GM12878 (cell line): ENCODE measurements around the gene SLC6A1.

Experiments used
- BCL11A ChIP-seq: IDR thresholded peaks from 2 replicates; pipeline ENCODE4 v1.6.1; 2011; ENCODE audit warnings: low read depth, low read length
- CHD1 ChIP-seq: IDR thresholded peaks from 2 replicates; pipeline ENCODE4 v1.6.1; 2012; ENCODE audit warnings: low read depth, low read length, improper control_type of control experiment
- CTCF ChIP-seq, 3 experiments: IDR thresholded peaks in 2 of 3; conservative IDR thresholded peaks in 1 of 3; 2 replicates each; pipeline ENCODE4 v1.5.1; 2011; ENCODE audit warnings: low read depth in 3 of 3, low read length in 3 of 3, mild to moderate bottlenecking in 3 of 3, control low read depth in 2 of 3, moderate library complexity in 2 of 3, inconsistent platforms in 1 of 3, mixed read lengths in 1 of 3; ENCODE audit not compliant: control insufficient read depth in 2 of 3, insufficient read depth in 1 of 3; ENCODE audit errors: extremely low read depth in 1 of 3
- EP300 ChIP-seq, 2 experiments: fragments of 150-350 bp in 1 of 2; IDR thresholded peaks; 2 replicates each; pipeline ENCODE4 v1.6.1; 2011 to 2012; ENCODE audit warnings: low read depth in 2 of 2, low read length in 2 of 2, borderline replicate concordance in 1 of 2, improper control_type of control experiment in 1 of 2, inconsistent platforms in 1 of 2; ENCODE audit not compliant: control insufficient read depth in 1 of 2
- HDGF ChIP-seq: fragments of 450-650 bp; IDR thresholded peaks from 2 replicates; pipeline ENCODE4 v1.6.1; 2016; ENCODE audit warnings: antibody characterized with exemption
- MXI1 ChIP-seq: fragments of 150-350 bp; IDR thresholded peaks from 2 replicates; pipeline ENCODE4 v1.6.1; 2011; ENCODE audit warnings: low read depth, mild to moderate bottlenecking, inconsistent platforms, low read length, improper control_type of control experiment
- MYC ChIP-seq: IDR thresholded peaks from 2 replicates; pipeline ENCODE4 v1.6.1; 2011; ENCODE audit warnings: mild to moderate bottlenecking, low read length, moderate library complexity, inconsistent platforms; ENCODE audit not compliant: insufficient read depth, insufficient replicate concordance, insufficient read length, severe bottlenecking
- POLR2AphosphoS5 ChIP-seq: IDR thresholded peaks from 2 replicates; pipeline ENCODE4 v1.6.1; 2011; ENCODE audit warnings: mild to moderate bottlenecking, low read length, inconsistent platforms
- PRDM15 ChIP-seq: fragments of 450-650 bp; formaldehyde crosslinking; IDR thresholded peaks from 2 replicates; pipeline ENCODE4 v1.4.0; 2020; ENCODE audit warnings: mild to moderate bottlenecking, moderate library complexity
- SIN3A ChIP-seq: IDR thresholded peaks from 2 replicates; pipeline ENCODE4 v1.6.1; 2012; ENCODE audit warnings: low read depth, low read length, improper control_type of control experiment
- ZBTB40 ChIP-seq: fragments of 450-650 bp; IDR thresholded peaks from 2 replicates; pipeline ENCODE4 v1.6.1; 2016; ENCODE audit warnings: mild to moderate bottlenecking, moderate library complexity, borderline replicate concordance
- ZNF24 ChIP-seq: fragments of 450-650 bp; IDR thresholded peaks from 2 replicates; pipeline ENCODE4 v1.6.1; 2017; ENCODE audit warnings: antibody characterized with exemption, mild to moderate bottlenecking

- no peak for TF ChIP-seq EP300 (IDR thresholded peaks at IDR 0.05; ENCODE audit: borderline replicate concordance in 1 of 2, control insufficient read depth in 1 of 2, low read depth in 2 of 2, low read length in 2 of 2)
- TF ChIP-seq CHD1 = no peak
- TF ChIP-seq POLR2AphosphoS5 = no peak
- TF ChIP-seq HDGF = no peak
- TF ChIP-seq ZNF24 = no peak
- no peak for TF ChIP-seq CTCF (IDR thresholded peaks at IDR 0.05 in 2 of 3, conservative IDR thresholded peaks at IDR 0.05 in 1 of 3; ENCODE audit: control insufficient read depth in 2 of 3, extremely low read depth in 1 of 3, insufficient read depth in 1 of 3, low read depth in 3 of 3, low read length in 3 of 3)
- no peak for TF ChIP-seq MYC
- TF ChIP-seq ZBTB40 = no peak
- TF ChIP-seq BCL11A = no peak
- no peak for TF ChIP-seq PRDM15 (CRISPR knock-in tag)
- TF ChIP-seq MXI1 = no peak
- no peak for TF ChIP-seq SIN3A
These were observed 28.2 kb downstream of the SLC6A1 start for GRCh38 chr3:11020764-11021163.
